Panc1 (cell line): ENCODE data around the gene NEURL4. TPM values are rescaled to one million over a fixed set of nuclear protein-coding genes. Genes with fewer than 3 reads are reported as not detected.
A peak's percentile ranks its signal among the peaks of the same experiment; 100 is the strongest.

Experiments
- ATAC-seq: fragments of 200-7000 bp; cut with Tn5 transposase; 2 replicates; pipeline ENCODE4 v1.9.1; 2020; ENCODE audit warnings: mild to moderate bottlenecking, moderate library complexity
- BruUV-seq: library from RNA; stranded (reverse); fragments of 400-500 nt; replicated peaks from 2 replicates; lab custom pipeline; 2021; lab: Mats Ljungman, UMichigan
- CTCF ChIA-PET: fragments of 300-600 bp; sonication (Branson Sonifier 250); formaldehyde crosslinking; loops from one replicate; lab custom pipeline; 2022; ENCODE audit warnings: antibody characterized with exemption; lab: Charles Lee
- POLR2A ChIA-PET: fragments of 300-600 bp; sonication (Branson Sonifier 250); formaldehyde crosslinking; loops from one replicate; lab custom pipeline; 2022; ENCODE audit warnings: antibody characterized with exemption; lab: Charles Lee
- DNase-seq: peaks from one replicate; pipeline ENCODE4 v3.0.0-alpha.2; 2010; ENCODE audit warnings: low read depth, low spot score
- H3K27ac ChIP-seq: 2 replicates; pipeline ENCODE4 v1.5.1; 2011; ENCODE audit warnings: mild to moderate bottlenecking, low read length, inconsistent platforms
- H3K27me3 ChIP-seq: fragments of 200-500 bp; sonication (Bioruptor generic); 2 replicates; pipeline ENCODE4 v1.6.0; 2014; ENCODE audit warnings: low read length, inconsistent platforms; ENCODE audit not compliant: control insufficient read depth, insufficient read depth
- H3K36me3 ChIP-seq: fragments of 200-500 bp; sonication (Bioruptor generic); 2 replicates; pipeline ENCODE4 v1.5.1; 2014; ENCODE audit warnings: inconsistent platforms, mild to moderate bottlenecking, low read length, moderate library complexity; ENCODE audit not compliant: control insufficient read depth, insufficient read depth
- H3K4me1 ChIP-seq: 2 replicates; pipeline ENCODE4 v1.5.1; 2011; ENCODE audit warnings: inconsistent platforms, mild to moderate bottlenecking, low read length, moderate library complexity; ENCODE audit not compliant: control insufficient read depth, insufficient read depth
- H3K4me3 ChIP-seq, 2 experiments: 2 replicates each; pipeline ENCODE4 v1.5.1; 2011 to 2012; ENCODE audit warnings: low read depth in 2 of 2, low read length in 2 of 2, mild to moderate bottlenecking in 2 of 2, inconsistent platforms in 1 of 2, moderate library complexity in 1 of 2
- H3K9me3 ChIP-seq: fragments of 200-500 bp; sonication (Bioruptor generic); 2 replicates; pipeline ENCODE4 v1.5.1; 2014; ENCODE audit warnings: low read depth, mild to moderate bottlenecking, inconsistent platforms, low read length, moderate library complexity; ENCODE audit not compliant: control insufficient read depth, insufficient read depth
- CTCF ChIP-seq: fragments of 450-650 bp; IDR thresholded peaks from 2 replicates; pipeline ENCODE4 v1.5.1; 2017; ENCODE audit warnings: mild to moderate bottlenecking
- POLR2AphosphoS5 ChIP-seq: IDR thresholded peaks from 2 replicates; pipeline ENCODE4 v1.6.1; 2012; ENCODE audit warnings: mild to moderate bottlenecking, low read depth, low read length, moderate library complexity
- REST ChIP-seq, 2 experiments: IDR thresholded peaks; 2 replicates each; pipeline ENCODE4 v1.6.1; 2011 to 2012; ENCODE audit warnings: low read depth in 2 of 2, control low read depth in 1 of 2, low read length in 1 of 2, mild to moderate bottlenecking in 1 of 2, moderate library complexity in 1 of 2; ENCODE audit not compliant: insufficient read depth in 1 of 2
- SIN3A ChIP-seq: IDR thresholded peaks from 2 replicates; pipeline ENCODE4 v1.6.1; 2012; ENCODE audit warnings: low read depth, mild to moderate bottlenecking, low read length, moderate library complexity, borderline replicate concordance; ENCODE audit not compliant: insufficient read depth
- TCF7L2 ChIP-seq: IDR thresholded peaks from 2 replicates; pipeline ENCODE4 v1.6.1; 2011; ENCODE audit warnings: mild to moderate bottlenecking, low read depth, low read length, inconsistent platforms
- in situ Hi-C: cut with HindIII; loops from 2 replicates; pipeline ENCODE4 v1.10.0; 2016; ENCODE audit warnings: low sequenced_read_pairs, low pct_unique_long_range_greater_than_20kb
- intact Hi-C: fragments of 100-400 bp; cut with micrococcal nuclease; formaldehyde crosslinking; loops from one replicate; pipeline ENCODE4 v1.10.0; 2022; ENCODE audit not compliant: unreplicated experiment
- total RNA-seq: library from RNA; stranded (reverse); gene quantifications from one replicate; pipeline ENCODE4 v1.2.1, GENCODE V29; 2021; ENCODE audit not compliant: unreplicated experiment

NEURL4 gene
- total RNA-seq, 1 experiment from 2014 or later, result 58.9 TPM

GRCh38 chr17:7281074-7281952 lies 47.8 kb downstream of the NEURL4 start, which contains the start of gene SLC2A4:
Gene SLC2A4, plus strand, starts transcription at chr17:7281718. Its CDS starts 217 bp downstream, at chr17:7281935.
- TF ChIP-seq TCF7L2, result peak; percentile 80; the same call in 1 of the 2 replicates
- 0 out of 2 replicates have a peak, but pooled peaks have one; percentile 50 for TF ChIP-seq SIN3A
- no peak for TF ChIP-seq REST (IDR thresholded peaks at IDR 0.05; ENCODE audit: insufficient read depth in 1 of 2, low read depth in 2 of 2, low read length in 1 of 2)
- no peak for TF ChIP-seq POLR2AphosphoS5
- TF ChIP-seq CTCF, result no peak
- ChIA-PET CTCF (interaction anchor here (0.7 to 1.8 kb wide), 3 partner anchors 15 to 90 kb away, joined by 4 to 13 read pairs (median 11); no protein-coding TSS in a partner anchor), POLR2A (interaction anchor here (1.0 kb wide), 1 partner anchor 32 kb away, joined by 3 read pairs; no protein-coding TSS in a partner anchor)
- ATAC-seq, result peak; percentile 79
- Histone ChIP-seq H3K27me3 (no peaks in the 10 kb centered on the region), H3K36me3 (no peaks in the 10 kb centered on the region), H3K9me3 (no peaks in the 10 kb centered on the region), H3K4me3 (peak within 1 kb of the TSS; percentile 46 to 64), H3K27ac (peak within 1 kb of the TSS; percentile 63; the same call in 1 of the 2 replicates), H3K4me1 (no peaks in the 10 kb centered on the region)
- DNase-seq, result peak; percentile 89
- intact Hi-C loops, result loop anchor here (2.0 kb wide), 1 partner anchor 15 kb away; no protein-coding TSS in a partner anchor
- no TSS peak for BruUV-seq
- in situ Hi-C loops, result no loop called here

GRCh38 chr17:7280519-7281073 lies 48.5 kb downstream of the NEURL4 start:
- intact Hi-C loops, result loop anchor here (2.0 kb wide), 1 partner anchor 16 kb away; no protein-coding TSS in a partner anchor
- Histone ChIP-seq H3K27me3 (no peaks in the 10 kb centered on the region), H3K36me3 (no peaks in the 10 kb centered on the region), H3K27ac (peak overlapping the region; percentile 63; the same call in 1 of the 2 replicates), H3K4me3 (peak overlapping the region; percentile 46 to 64), H3K9me3 (no peaks in the 10 kb centered on the region), H3K4me1 (no peaks in the 10 kb centered on the region)
- ChIA-PET CTCF (interaction anchor here (1.0 to 1.8 kb wide), 2 partner anchors 16 to 33 kb away, joined by 4 to 13 read pairs; no protein-coding TSS in a partner anchor), POLR2A (interaction anchor here (1.0 kb wide), 1 partner anchor 33 kb away, joined by 3 read pairs; no protein-coding TSS in a partner anchor)
- TF ChIP-seq POLR2AphosphoS5 (no peak), CTCF (peak; percentile 94)
- ATAC-seq, result peak; percentile 87
- peak; percentile 80 for DNase-seq
- BruUV-seq, result no TSS peak
- in situ Hi-C loops, result no loop called here
